GM12891 (cell line): ENCODE results near the gene RAPGEF5.

Experiments used
- PAX5 ChIP-seq: IDR thresholded peaks from 2 replicates; pipeline ENCODE4 v1.6.1; 2011; ENCODE audit warnings: low read length, moderate library complexity, mild to moderate bottlenecking; ENCODE audit not compliant: insufficient read depth, severe bottlenecking
- POLR2A ChIP-seq: IDR thresholded peaks from 2 replicates; pipeline ENCODE4 v1.6.1; 2011; ENCODE audit warnings: low read depth, low read length, control low read depth
- POLR2AphosphoS5 ChIP-seq: IDR thresholded peaks from 2 replicates; pipeline ENCODE4 v1.6.1; 2011; ENCODE audit warnings: low read depth, low read length, control low read depth
- SPI1 ChIP-seq: IDR thresholded peaks from 2 replicates; pipeline ENCODE4 v1.6.1; 2011; ENCODE audit warnings: low read depth, low read length, control low read depth
- TAF1 ChIP-seq: IDR thresholded peaks from 2 replicates; pipeline ENCODE4 v1.6.1; 2011; ENCODE audit warnings: low read depth, low read length, control low read depth

- TF ChIP-seq TAF1 (no peak), POLR2A (no peak), POLR2AphosphoS5 (no peak), SPI1 (no peak), PAX5 (no peak)
These were observed 101.1 kb downstream of the RAPGEF5 start for GRCh38 chr7:22255834-22256233.
